Fibroblast of lung (primary cell): ENCODE results near the gene ALDH7A1. TPM values are rescaled to one million over a fixed set of nuclear protein-coding genes. Genes with fewer than 3 reads are reported as not detected.

ENCODE experiments used
- DNase-seq, 2 donors: peaks; one replicate each; pipeline versions ENCODE4 v3.0.0 to v3.0.0-alpha.2; 2010; ENCODE audit warnings: low read depth in 2 of 2
- H2AFZ ChIP-seq: 2 replicates; pipeline ENCODE4 v1.5.1; 2012; ENCODE audit warnings: low read length, control low read depth, inconsistent platforms
- H3K27ac ChIP-seq: 2 replicates; pipeline ENCODE4 v1.5.1; 2011; ENCODE audit warnings: low read length, control low read depth; ENCODE audit not compliant: insufficient read depth
- H3K27me3 ChIP-seq: 2 replicates; pipeline ENCODE4 v1.5.1; 2011; ENCODE audit warnings: mild to moderate bottlenecking, low read length; ENCODE audit not compliant: control insufficient read depth, insufficient read depth
- H3K36me3 ChIP-seq: 2 replicates; pipeline ENCODE4 v1.5.1; 2011; ENCODE audit warnings: low read length; ENCODE audit not compliant: control insufficient read depth, insufficient read depth
- H3K4me1 ChIP-seq: 2 replicates; pipeline ENCODE4 v1.5.1; 2011; ENCODE audit warnings: low read length; ENCODE audit not compliant: control insufficient read depth, insufficient read depth; ENCODE audit errors: extremely low read depth
- H3K4me2 ChIP-seq: 2 replicates; pipeline ENCODE4 v1.5.1; 2011; ENCODE audit warnings: low read length, control low read depth; ENCODE audit not compliant: insufficient read depth; ENCODE audit errors: extremely low read depth
- H3K4me3 ChIP-seq, 4 experiments: fragments of 200-600 bp in 1 of 4; sonication (generic) in 1 of 4; replicated peaks in 1 of 4; 2 replicates each; pipeline ENCODE4 v1.5.1; 2011 to 2016; ENCODE audit warnings: low read length in 4 of 4, low read depth in 3 of 4, mild to moderate bottlenecking in 3 of 4, control low read depth in 2 of 4, inconsistent platforms in 1 of 4, mixed read lengths in 1 of 4; ENCODE audit not compliant: insufficient read depth in 1 of 4; ENCODE audit errors: control extremely low read depth in 1 of 4
- H3K79me2 ChIP-seq: 2 replicates; pipeline ENCODE4 v1.5.1; 2012; ENCODE audit warnings: mild to moderate bottlenecking, low read length, inconsistent platforms; ENCODE audit not compliant: control insufficient read depth, insufficient read depth
- H3K9ac ChIP-seq: 2 replicates; pipeline ENCODE4 v1.5.1; 2011; ENCODE audit warnings: mild to moderate bottlenecking, low read length, control low read depth; ENCODE audit not compliant: insufficient read depth
- H3K9me3 ChIP-seq: 2 replicates; pipeline ENCODE4 v1.5.1; 2012; ENCODE audit warnings: low read depth, low read length; ENCODE audit not compliant: control insufficient read depth, insufficient read depth
- H4K20me1 ChIP-seq: 2 replicates; pipeline ENCODE4 v1.5.1; 2011; ENCODE audit warnings: low read length; ENCODE audit not compliant: control insufficient read depth, insufficient read depth; ENCODE audit errors: extremely low read depth
- EZH2 ChIP-seq: IDR thresholded peaks from 2 replicates; pipeline ENCODE4 v1.5.1; 2012; ENCODE audit warnings: low read length, control low read depth, mild to moderate bottlenecking; ENCODE audit errors: missing control alignments
- polyA plus RNA-seq, 2 donors: library from polyadenylated mRNA; depleted of rRNA in 1 of 2; stranded (reverse) in 1 of 2; unstranded in 1 of 2; fragments of >200 nt; gene quantifications; 2 replicates each; pipeline ENCODE4 v1.2.1, GENCODE V29; 2011 to 2012; ENCODE audit warnings: missing spikeins in 1 of 2
- total RNA-seq: library from RNA; depleted of rRNA; stranded (reverse); fragments of >200 nt; gene quantifications from 2 replicates; pipeline ENCODE4 v1.2.1, GENCODE V29; 2014
- TF ChIP-seq, protein P1 (sequence below), 2 donors: IDR thresholded peaks in 1 of 2; conservative IDR thresholded peaks in 1 of 2; 1 replicate in 1 of 2; 2 replicates in 1 of 2; pipeline ENCODE4 v1.5.1; 2011 to 2012; ENCODE audit warnings: low read length in 2 of 2, control low read depth in 1 of 2, inconsistent platforms in 1 of 2, low read depth in 1 of 2, mild to moderate bottlenecking in 1 of 2

ALDH7A1 gene
- total and polyA plus RNA-seq, 2 donors (not counting 1 experiment from before 2014, with no cell fraction given), result 44.8 to 53.3 TPM

DNA sequence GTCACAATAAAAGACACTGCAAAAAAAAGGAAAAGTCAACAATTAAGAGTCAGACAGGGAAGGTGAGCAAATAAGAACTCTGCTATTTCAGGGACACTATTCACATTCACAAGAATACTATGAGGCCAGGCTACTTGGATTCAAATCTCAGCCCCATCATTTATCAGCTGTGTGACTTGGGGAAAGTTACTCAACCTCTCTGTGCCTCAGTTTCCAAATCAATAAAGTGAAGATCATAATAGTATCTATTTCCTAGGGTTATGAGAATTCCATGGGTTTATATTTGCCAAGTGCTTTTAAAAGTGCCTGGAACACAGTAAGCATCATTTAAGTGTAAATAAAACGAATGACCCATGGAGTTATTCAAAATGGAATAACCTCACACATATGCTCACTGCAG lies 56.4 kb downstream of the ALDH7A1 start:
- H3K27me3 ChIP-seq, result no peaks in the 10 kb centered on the region
- H3K4me1 ChIP-seq, result peaks cover 2% of the 10 kb centered on the region
- peak overlapping the region; percentile 3 for H3K27ac ChIP-seq
- H2AFZ ChIP-seq, result no peak overlapping the region
- no peak overlapping the region for H3K9ac ChIP-seq
- H3K36me3 ChIP-seq, result no peaks in the 10 kb centered on the region
- H3K9me3 ChIP-seq, result no peaks in the 10 kb centered on the region
- no peaks in the 10 kb centered on the region for H3K79me2 ChIP-seq
- DNase-seq, result no peak
- no peak overlapping the region for H3K4me3 ChIP-seq
- H3K4me2 ChIP-seq, result no peak overlapping the region
- no peak for TF ChIP-seq EZH2
- TF ChIP-seq, protein P1, sequence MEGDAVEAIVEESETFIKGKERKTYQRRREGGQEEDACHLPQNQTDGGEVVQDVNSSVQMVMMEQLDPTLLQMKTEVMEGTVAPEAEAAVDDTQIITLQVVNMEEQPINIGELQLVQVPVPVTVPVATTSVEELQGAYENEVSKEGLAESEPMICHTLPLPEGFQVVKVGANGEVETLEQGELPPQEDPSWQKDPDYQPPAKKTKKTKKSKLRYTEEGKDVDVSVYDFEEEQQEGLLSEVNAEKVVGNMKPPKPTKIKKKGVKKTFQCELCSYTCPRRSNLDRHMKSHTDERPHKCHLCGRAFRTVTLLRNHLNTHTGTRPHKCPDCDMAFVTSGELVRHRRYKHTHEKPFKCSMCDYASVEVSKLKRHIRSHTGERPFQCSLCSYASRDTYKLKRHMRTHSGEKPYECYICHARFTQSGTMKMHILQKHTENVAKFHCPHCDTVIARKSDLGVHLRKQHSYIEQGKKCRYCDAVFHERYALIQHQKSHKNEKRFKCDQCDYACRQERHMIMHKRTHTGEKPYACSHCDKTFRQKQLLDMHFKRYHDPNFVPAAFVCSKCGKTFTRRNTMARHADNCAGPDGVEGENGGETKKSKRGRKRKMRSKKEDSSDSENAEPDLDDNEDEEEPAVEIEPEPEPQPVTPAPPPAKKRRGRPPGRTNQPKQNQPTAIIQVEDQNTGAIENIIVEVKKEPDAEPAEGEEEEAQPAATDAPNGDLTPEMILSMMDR (conservative IDR thresholded peaks at IDR 0.05 in 1 of 2, IDR thresholded peaks at IDR 0.05 in 1 of 2; ENCODE audit: low read depth in 1 of 2, low read length in 2 of 2), result no peak
- no peaks in the 10 kb centered on the region for H4K20me1 ChIP-seq

DNA sequence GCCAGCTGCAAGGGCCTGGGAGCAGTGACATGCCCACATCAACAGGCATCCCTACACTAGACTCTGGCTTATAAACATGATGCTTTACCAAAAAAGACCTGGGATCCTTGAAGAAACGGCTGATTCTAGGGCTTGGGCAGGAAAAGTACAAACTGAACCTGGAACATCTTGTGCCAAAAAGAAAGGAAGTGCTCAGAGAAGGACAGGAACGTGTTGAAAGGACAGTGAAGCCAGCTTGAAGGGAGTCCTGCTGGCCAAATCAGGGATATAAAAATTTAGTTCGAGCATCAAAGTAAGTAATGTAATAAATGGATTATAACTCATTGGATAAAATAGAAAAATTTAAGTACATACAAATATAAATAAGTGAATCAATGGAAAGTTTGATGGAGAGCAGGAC lies 58.1 kb downstream of the ALDH7A1 start:
- Histone ChIP-seq H3K27ac (no peak overlapping the region), H3K27me3 (no peaks in the 10 kb centered on the region), H3K4me1 (peaks cover 4% of the 10 kb centered on the region), H3K9me3 (no peaks in the 10 kb centered on the region), H3K4me2 (no peak overlapping the region), H3K79me2 (no peaks in the 10 kb centered on the region), H3K4me3 (no peak overlapping the region), H3K36me3 (no peaks in the 10 kb centered on the region), H3K9ac (no peak overlapping the region), H4K20me1 (no peaks in the 10 kb centered on the region), H2AFZ (peak overlapping the region; percentile 58)
- no peak for TF ChIP-seq EZH2
- TF ChIP-seq, protein P1 (conservative IDR thresholded peaks at IDR 0.05 in 1 of 2, IDR thresholded peaks at IDR 0.05 in 1 of 2; ENCODE audit: low read depth in 1 of 2, low read length in 2 of 2), result peak; percentile 11 to 21
- peak in 1 of 2 donors; percentile 17 for DNase-seq

DNA sequence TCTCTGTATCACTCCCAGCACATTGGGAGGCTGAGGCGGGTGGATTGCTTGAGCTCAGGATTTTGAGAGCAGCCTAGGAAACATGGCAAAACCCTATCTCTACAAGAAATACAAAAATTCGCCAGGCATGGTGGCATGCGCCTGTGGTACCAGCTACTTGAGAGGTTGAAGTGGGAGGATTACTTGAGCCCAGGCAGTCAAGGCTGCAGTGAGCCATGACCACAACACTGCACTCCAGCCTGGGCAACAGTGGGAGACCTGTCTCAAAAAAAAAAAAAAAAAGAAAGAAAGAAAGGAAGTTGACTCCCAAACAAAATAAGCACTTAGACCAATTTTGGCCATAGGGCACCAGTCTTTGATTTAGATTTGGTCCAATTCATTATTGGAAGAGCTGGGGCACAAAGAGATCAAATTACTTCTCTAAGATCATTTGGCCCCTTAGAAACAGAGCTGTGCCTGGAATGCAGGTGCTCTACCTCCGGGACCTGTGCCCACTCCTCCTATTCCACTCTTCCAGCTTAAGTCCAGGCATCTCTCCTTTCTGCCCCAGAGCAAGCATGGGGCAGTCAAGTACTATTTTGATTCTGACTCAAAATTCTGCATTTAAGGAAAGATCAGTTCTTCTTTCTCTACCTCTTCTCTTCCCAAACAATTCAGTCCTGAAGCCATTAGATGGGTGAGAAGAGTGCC lies 59.0 kb downstream of the ALDH7A1 start:
- no peaks in the 10 kb centered on the region for H3K27me3 ChIP-seq
- H3K79me2 ChIP-seq, result no peaks in the 10 kb centered on the region
- TF ChIP-seq, protein P1 (conservative IDR thresholded peaks at IDR 0.05 in 1 of 2, IDR thresholded peaks at IDR 0.05 in 1 of 2; ENCODE audit: low read depth in 1 of 2, low read length in 2 of 2), result no peak
- no peak for TF ChIP-seq EZH2
- H3K9ac ChIP-seq, result no peak overlapping the region
- no peaks in the 10 kb centered on the region for H4K20me1 ChIP-seq
- H3K4me3 ChIP-seq, result no peak overlapping the region
- H3K27ac ChIP-seq, result no peak overlapping the region
- peak overlapping the region; percentile 5 for H3K4me2 ChIP-seq
- H3K36me3 ChIP-seq, result no peaks in the 10 kb centered on the region
- H2AFZ ChIP-seq, result peak overlapping the region; percentile 58
- DNase-seq, result no peak
- H3K4me1 ChIP-seq, result peaks cover 7% of the 10 kb centered on the region
- no peaks in the 10 kb centered on the region for H3K9me3 ChIP-seq
